Tibial artery (tissue), 4 donors: Measurements from ENCODE around the gene HMGCL.

Experiments
- DNase-seq, 2 donors: peaks; one replicate each; pipeline ENCODE4 v3.0.0-alpha.2; 2019
- H3K27ac ChIP-seq, 2 donors: fragments of 200-600 bp; sonication (generic) in 1 of 2; 1 replicate in 1 of 2; 2 replicates in 1 of 2; pipeline ENCODE4 v1.5.1; 2018 to 2019; ENCODE audit warnings: mild to moderate bottlenecking in 1 of 2
- H3K27me3 ChIP-seq, 2 donors: fragments of 200-600 bp; sonication (generic) in 1 of 2; one replicate each; pipeline versions ENCODE4 v1.5.1 to v1.6.0; 2016 to 2019
- H3K36me3 ChIP-seq, 3 donors: fragments of 200-600 bp; sonication (generic) in 2 of 3; one replicate each; pipeline ENCODE4 v1.5.1; 2016 to 2019; ENCODE audit warnings: mild to moderate bottlenecking in 2 of 3
- H3K4me1 ChIP-seq, 4 donors: fragments of 200-600 bp; sonication (generic) in 2 of 4; 1 replicate in 3 of 4; 2 replicates in 1 of 4; pipeline ENCODE4 v1.5.1; 2016 to 2019
- H3K4me3 ChIP-seq, 2 donors: fragments of 200-600 bp; sonication (generic) in 1 of 2; 1 replicate in 1 of 2; 2 replicates in 1 of 2; pipeline ENCODE4 v1.5.1; 2018 to 2019; ENCODE audit warnings: mild to moderate bottlenecking in 2 of 2
- H3K9me3 ChIP-seq, 3 donors: fragments of 200-600 bp; sonication (generic) in 1 of 3; one replicate each; pipeline ENCODE4 v1.5.1; 2016 to 2019
- intact Hi-C: fragments of 100-400 bp; cut with DNase I; formaldehyde crosslinking; loops from one replicate; pipeline ENCODE4 v1.15.0; 2023; ENCODE audit warnings: low total_unique reads
- TF ChIP-seq, protein P1 (sequence below), 2 experiments: fragments of 200-600 bp in 1 of 2; fragments of 450-650 bp in 1 of 2; IDR thresholded peaks; one replicate each; pipeline ENCODE4 v1.5.1; 2017 to 2019; ENCODE audit warnings: antibody characterized with exemption in 2 of 2, mild to moderate bottlenecking in 1 of 2, moderate library complexity in 1 of 2

HMGCL gene

DNA sequence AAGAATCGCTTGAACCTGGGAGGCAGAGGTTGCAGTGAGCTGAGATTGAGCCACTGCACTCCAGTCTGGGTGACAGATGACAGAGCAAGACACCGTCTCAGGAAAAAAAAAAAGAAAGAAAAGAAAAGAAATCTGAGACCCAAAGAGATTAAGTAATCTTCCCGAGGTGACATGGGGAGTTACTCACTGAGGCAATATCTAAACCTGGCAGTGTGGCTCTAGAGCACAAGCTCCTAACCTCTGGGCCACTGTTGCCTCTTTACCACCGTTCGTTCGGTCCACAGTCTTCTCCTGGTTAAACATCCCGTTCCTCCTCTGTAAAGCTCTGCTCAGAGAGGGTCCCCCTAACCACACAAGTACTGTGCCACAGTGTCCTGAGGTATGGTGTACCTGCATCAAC, 1.5 kb downstream of the HMGCL start:
- H3K4me1 ChIP-seq = peaks cover 0 to 11% (median 9%) of the 10 kb centered on the region in 4 donors
- H3K4me3 ChIP-seq = no peak overlapping the region
- no peaks in the 10 kb centered on the region for H3K27me3 ChIP-seq
- no peak overlapping the region for H3K27ac ChIP-seq
- TF ChIP-seq, protein P1, sequence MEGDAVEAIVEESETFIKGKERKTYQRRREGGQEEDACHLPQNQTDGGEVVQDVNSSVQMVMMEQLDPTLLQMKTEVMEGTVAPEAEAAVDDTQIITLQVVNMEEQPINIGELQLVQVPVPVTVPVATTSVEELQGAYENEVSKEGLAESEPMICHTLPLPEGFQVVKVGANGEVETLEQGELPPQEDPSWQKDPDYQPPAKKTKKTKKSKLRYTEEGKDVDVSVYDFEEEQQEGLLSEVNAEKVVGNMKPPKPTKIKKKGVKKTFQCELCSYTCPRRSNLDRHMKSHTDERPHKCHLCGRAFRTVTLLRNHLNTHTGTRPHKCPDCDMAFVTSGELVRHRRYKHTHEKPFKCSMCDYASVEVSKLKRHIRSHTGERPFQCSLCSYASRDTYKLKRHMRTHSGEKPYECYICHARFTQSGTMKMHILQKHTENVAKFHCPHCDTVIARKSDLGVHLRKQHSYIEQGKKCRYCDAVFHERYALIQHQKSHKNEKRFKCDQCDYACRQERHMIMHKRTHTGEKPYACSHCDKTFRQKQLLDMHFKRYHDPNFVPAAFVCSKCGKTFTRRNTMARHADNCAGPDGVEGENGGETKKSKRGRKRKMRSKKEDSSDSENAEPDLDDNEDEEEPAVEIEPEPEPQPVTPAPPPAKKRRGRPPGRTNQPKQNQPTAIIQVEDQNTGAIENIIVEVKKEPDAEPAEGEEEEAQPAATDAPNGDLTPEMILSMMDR (IDR thresholded peaks at IDR 0.05) = no peak
- H3K9me3 ChIP-seq = no peaks in the 10 kb centered on the region
- intact Hi-C loops = no loop called here
- peaks cover 0 to 18% (median 6%) of the 10 kb centered on the region in 3 donors for H3K36me3 ChIP-seq
- no peak for DNase-seq

DNA sequence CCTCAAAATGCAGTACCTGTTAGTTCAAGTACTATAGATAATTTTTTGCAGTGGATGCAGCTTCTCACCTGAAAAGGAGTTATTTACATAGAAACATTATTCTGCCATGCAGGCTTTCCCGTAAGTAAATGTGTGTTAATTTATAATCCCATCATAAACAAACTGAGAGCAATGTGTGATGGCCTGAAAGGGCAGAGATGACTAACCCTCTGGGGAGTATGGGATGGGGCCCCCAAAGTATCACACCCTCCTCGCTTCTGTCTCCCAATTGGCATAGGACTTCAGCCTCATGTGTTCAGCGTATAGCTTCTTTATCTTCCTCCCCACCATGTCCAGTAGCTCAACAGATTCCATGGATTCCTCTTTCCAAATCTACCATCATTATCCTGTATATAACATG, 7.6 kb downstream of the HMGCL start:
- intact Hi-C loops = loop anchor here (10.0 kb wide), 1 partner anchor 97 kb away; the partner anchor contains the start of gene CNR2
- Histone ChIP-seq H3K9me3 (no peaks in the 10 kb centered on the region), H3K36me3 (peaks cover 38 to 78% (median 67%) of the 10 kb centered on the region in 3 donors), H3K27ac (no peak overlapping the region), H3K4me1 (no peaks in the 10 kb centered on the region), H3K27me3 (no peaks in the 10 kb centered on the region), H3K4me3 (no peak overlapping the region)
- no peak for DNase-seq
- TF ChIP-seq, protein P1 (IDR thresholded peaks at IDR 0.05) = no peak

DNA sequence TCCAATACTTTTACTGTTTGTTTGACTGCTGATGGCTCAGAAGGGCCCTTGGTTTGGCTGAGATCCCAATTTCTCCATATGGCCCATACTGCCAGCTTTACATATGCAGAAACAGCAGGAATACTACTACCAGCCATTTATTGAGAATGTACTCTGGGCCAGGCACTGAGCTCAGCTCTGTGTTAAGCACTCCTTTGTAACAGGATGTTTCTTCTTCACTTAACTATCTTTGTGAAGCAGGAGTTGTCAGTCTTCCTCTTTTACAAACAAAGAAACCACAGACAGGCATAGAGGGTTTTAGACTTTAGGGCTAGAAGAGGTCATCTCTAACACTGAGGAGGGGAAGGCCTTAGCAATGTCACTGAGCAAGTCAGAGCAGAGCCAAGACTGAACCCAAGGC, 8.3 kb downstream of the HMGCL start:
- Histone ChIP-seq H3K27ac (no peak overlapping the region), H3K4me1 (no peaks in the 10 kb centered on the region), H3K36me3 (peaks cover 45 to 85% (median 74%) of the 10 kb centered on the region in 3 donors), H3K4me3 (no peak overlapping the region), H3K27me3 (no peaks in the 10 kb centered on the region), H3K9me3 (no peaks in the 10 kb centered on the region)
- DNase-seq = no peak
- TF ChIP-seq, protein P1 (IDR thresholded peaks at IDR 0.05) = no peak
- intact Hi-C loops = loop anchor here (10.0 kb wide), 1 partner anchor 98 kb away; the partner anchor contains the start of gene CNR2

DNA sequence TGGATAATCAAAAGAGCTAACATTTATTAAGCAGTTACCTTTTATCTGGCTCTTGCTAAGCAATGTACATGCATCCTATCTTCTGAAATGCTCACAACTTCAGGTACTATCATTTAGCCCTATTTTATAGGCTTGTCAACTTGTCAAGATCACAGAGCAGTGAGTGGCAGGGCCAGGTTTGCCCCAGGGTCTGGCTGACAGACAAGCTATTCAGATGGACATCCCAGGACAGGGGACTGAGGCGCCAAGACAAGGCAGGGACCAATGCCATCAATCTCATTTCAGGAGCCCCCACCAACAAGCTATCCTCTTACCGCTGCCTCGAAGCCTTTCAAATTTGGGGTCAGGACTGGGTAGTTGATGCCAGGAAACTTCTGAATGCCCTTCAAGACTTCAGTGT, 8.9 kb downstream of the HMGCL start:
- no peaks in the 10 kb centered on the region for H3K27me3 ChIP-seq
- H3K27ac ChIP-seq = no peak overlapping the region
- intact Hi-C loops = loop anchor here (10.0 kb wide), 1 partner anchor 98 kb away; the partner anchor contains the start of gene CNR2
- H3K4me3 ChIP-seq = no peak overlapping the region
- H3K9me3 ChIP-seq = no peaks in the 10 kb centered on the region
- TF ChIP-seq, protein P1 (IDR thresholded peaks at IDR 0.05) = no peak
- no peaks in the 10 kb centered on the region for H3K4me1 ChIP-seq
- DNase-seq = no peak
- peaks cover 45 to 91% (median 74%) of the 10 kb centered on the region in 3 donors for H3K36me3 ChIP-seq

DNA sequence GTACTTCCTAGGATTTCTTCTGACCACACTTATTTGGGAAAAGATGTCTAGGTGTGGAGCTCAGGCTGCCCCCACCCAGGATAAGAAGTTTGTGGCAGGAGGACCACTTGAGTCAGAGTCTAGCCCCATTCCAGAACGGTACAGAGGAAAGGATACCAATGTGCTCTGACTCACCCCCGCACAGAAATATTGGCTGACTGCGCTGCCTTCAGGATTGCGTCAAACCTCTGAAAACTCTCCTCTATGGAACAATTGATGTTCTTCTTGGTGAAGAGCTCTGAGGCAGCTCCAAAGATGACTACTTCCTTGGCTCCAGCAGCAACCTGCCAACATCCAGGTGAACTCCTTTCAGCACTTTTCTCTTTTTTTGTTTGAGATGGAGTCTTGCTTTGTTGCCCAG, 11.2 kb downstream of the HMGCL start:
- H3K4me1 ChIP-seq = no peaks in the 10 kb centered on the region
- H3K27me3 ChIP-seq = no peaks in the 10 kb centered on the region
- no peak for DNase-seq
- no peak overlapping the region for H3K4me3 ChIP-seq
- TF ChIP-seq, protein P1 (IDR thresholded peaks at IDR 0.05) = no peak
- H3K36me3 ChIP-seq = peaks cover 45 to 86% (median 69%) of the 10 kb centered on the region in 3 donors
- intact Hi-C loops = loop anchor here (10.0 kb wide), 1 partner anchor 101 kb away; the partner anchor contains the start of gene CNR2
- H3K9me3 ChIP-seq = no peaks in the 10 kb centered on the region
- H3K27ac ChIP-seq = no peak overlapping the region
